B cell (primary cell): ENCODE results near the gene ZCCHC7. TPM values are rescaled to one million over a fixed set of nuclear protein-coding genes. Genes with fewer than 3 reads are reported as not detected.

Experiments
- ATAC-seq: fragments of 200-7000 bp; cut with Tn5 transposase; one replicate; pipeline ENCODE4 v1.10.0; 2021; ENCODE audit warnings: low read depth, mild to moderate bottlenecking, moderate number of reproducible peaks, moderate library complexity
- CTCF ChIA-PET: fragments of 350-600 bp; sonication (Branson Sonifier 250); formaldehyde crosslinking; loops from one replicate; lab custom pipeline; 2021; ENCODE audit warnings: antibody characterized with exemption, inconsistent platforms; lab: Charles Lee
- POLR2A ChIA-PET: fragments of 350-600 bp; sonication (Branson Sonifier 250); formaldehyde crosslinking; loops from one replicate; lab custom pipeline; 2021; ENCODE audit warnings: antibody characterized with exemption; lab: Charles Lee
- DNase-seq: peaks from one replicate; pipeline ENCODE4 v3.0.0; 2013
- H2AFZ ChIP-seq: 2 replicates; pipeline ENCODE4 v1.6.1; 2012; ENCODE audit warnings: mild to moderate bottlenecking, low read depth, low read length; ENCODE audit not compliant: insufficient read depth, poor library complexity, severe bottlenecking
- H3K27ac ChIP-seq, 2 donors: 1 replicate in 1 of 2; 2 replicates in 1 of 2; pipeline ENCODE4 v1.5.1; 2012 to 2013; ENCODE audit warnings: low read length in 2 of 2, mild to moderate bottlenecking in 2 of 2, moderate library complexity in 1 of 2
- H3K27me3 ChIP-seq, 4 experiments: fragments of 200-600 bp in 1 of 4; sonication (generic) in 1 of 4; replicated peaks in 1 of 4; 1 replicate in 2 of 4; 2 replicates in 2 of 4; pipeline versions ENCODE4 v1.6.1 to v1.7.0; 2013 to 2016; ENCODE audit warnings: low read length in 3 of 4, mild to moderate bottlenecking in 2 of 4, mixed read lengths in 1 of 4, moderate library complexity in 1 of 4; ENCODE audit not compliant: insufficient read depth in 4 of 4, control insufficient read depth in 3 of 4; ENCODE audit errors: control extremely low read depth in 1 of 4
- H3K36me3 ChIP-seq, 2 experiments: replicated peaks in 1 of 2; 1 replicate in 1 of 2; 2 replicates in 1 of 2; pipeline versions ENCODE4 v1.6.1 to v1.7.1; 2013; ENCODE audit warnings: low read length in 1 of 2; ENCODE audit not compliant: insufficient read depth in 2 of 2, control insufficient read depth in 1 of 2; ENCODE audit errors: control extremely low read depth in 1 of 2, extremely low read depth in 1 of 2
- H3K4me1 ChIP-seq, 2 donors: fragments of 200-600 bp in 1 of 2; sonication (generic) in 1 of 2; 1 replicate in 1 of 2; 2 replicates in 1 of 2; pipeline versions ENCODE4 v1.5.1 to v1.6.1; 2013 to 2017; ENCODE audit warnings: low read length in 2 of 2; ENCODE audit not compliant: control insufficient read depth in 2 of 2, insufficient read depth in 2 of 2
- H3K4me2 ChIP-seq: replicated peaks from 2 replicates; pipeline ENCODE3; 2012; ENCODE audit warnings: mild to moderate bottlenecking, low read depth, low read length; ENCODE audit not compliant: poor library complexity, severe bottlenecking
- H3K4me3 ChIP-seq, 5 experiments: fragments of 200-600 bp in 1 of 5; sonication (generic) in 1 of 5; 1 replicate in 3 of 5; 2 replicates in 2 of 5; pipeline versions ENCODE4 v1.5.1 to v1.7.0; 2011 to 2016; ENCODE audit warnings: low read length in 4 of 5, mild to moderate bottlenecking in 4 of 5, low read depth in 2 of 5, control low read depth in 1 of 5, moderate library complexity in 1 of 5; ENCODE audit not compliant: insufficient read depth in 1 of 5; ENCODE audit errors: control extremely low read depth in 1 of 5, extremely low read depth in 1 of 5
- H3K79me2 ChIP-seq: fragments of 200-600 bp; sonication (generic); one replicate; pipeline ENCODE4 v1.6.0; 2016; ENCODE audit warnings: low read length; ENCODE audit not compliant: control insufficient read depth, insufficient read depth
- H3K9ac ChIP-seq: fragments of 200-600 bp; sonication (generic); 2 replicates; pipeline ENCODE4 v1.6.1; 2017; ENCODE audit warnings: mild to moderate bottlenecking, low read length, moderate library complexity
- H3K9me3 ChIP-seq, 3 donors: one replicate each; pipeline versions ENCODE4 v1.6.1 to v1.7.1; 2013; ENCODE audit warnings: low read length in 2 of 3; ENCODE audit not compliant: control insufficient read depth in 2 of 3, insufficient read depth in 1 of 3; ENCODE audit errors: control extremely low read depth in 1 of 3
- H4K20me1 ChIP-seq: 2 replicates; pipeline ENCODE4 v1.6.0; 2012; ENCODE audit warnings: mild to moderate bottlenecking, low read length; ENCODE audit not compliant: insufficient read depth, control insufficient read depth, poor library complexity, severe bottlenecking
- H3K27ac Mint-ChIP-seq: one replicate; pipeline ENCODE4 v1.8.0; 2021; ENCODE audit warnings: mixed read lengths
- H3K27me3 Mint-ChIP-seq: one replicate; pipeline ENCODE4 v1.8.0; 2021; ENCODE audit warnings: mixed read lengths
- H3K4me1 Mint-ChIP-seq: one replicate; pipeline ENCODE4 v1.8.0; 2021; ENCODE audit warnings: mixed read lengths
- H3K4me3 Mint-ChIP-seq: one replicate; pipeline ENCODE4 v1.8.0; 2021; ENCODE audit warnings: mixed read lengths
- H3K9me3 Mint-ChIP-seq: one replicate; pipeline ENCODE4 v1.8.0; 2022; ENCODE audit warnings: mixed read lengths; ENCODE audit not compliant: insufficient read depth
- EZH2 ChIP-seq: IDR thresholded peaks from 2 replicates; pipeline ENCODE4 v1.6.1; 2012; ENCODE audit warnings: borderline replicate concordance, low read depth, mild to moderate bottlenecking, moderate library complexity, low read length; ENCODE audit not compliant: insufficient read depth, poor library complexity, severe bottlenecking
- WGBS: methylation state at CpG from one replicate; pipeline ENCODE4 v1.1.5; 2013; ENCODE audit warnings: missing lambda C conversion rate; ENCODE audit not compliant: insufficient coverage; 5-methylcytosine and 5-hydroxymethylcytosine counted together
- intact Hi-C: fragments of 100-400 bp; cut with micrococcal nuclease; formaldehyde crosslinking; loops from one replicate; pipeline ENCODE4 v1.10.0; 2022
- polyA plus RNA-seq: library from polyadenylated mRNA; depleted of rRNA; stranded (reverse); fragments of >200 nt; gene quantifications from 2 replicates; pipeline ENCODE4 v1.2.3, GENCODE V29; 2012
- total RNA-seq, 2 donors: library from RNA; stranded (reverse); fragments of 120-200 nt in 1 of 2; gene quantifications; 1 replicate in 1 of 2; 2 replicates in 1 of 2; pipeline versions ENCODE4 v1.2.3 to v1.2.4, GENCODE V29; 2013 to 2022
- TF ChIP-seq, protein P1 (sequence below): fragments of 200-600 bp; IDR thresholded peaks from one replicate; pipeline ENCODE4 v1.8.0; 2022; ENCODE audit warnings: antibody characterized with exemption, mild to moderate bottlenecking

Gene ZCCHC7
- total and polyA plus RNA-seq, 2 donors (not counting 1 experiment from before 2014, with no cell fraction given) = 56.3 to 83.5 TPM

- Mint-ChIP-seq H3K27ac (peak overlapping the region; percentile 85), H3K4me1 (peaks cover 83% of the 10 kb centered on the region), H3K27me3 (no peaks in the 10 kb centered on the region), H3K9me3 (peaks cover 5% of the 10 kb centered on the region), H3K4me3 (peak overlapping the region; percentile 46)
- Histone ChIP-seq H3K4me1 (peaks cover 65 to 91% of the 10 kb centered on the region in 2 donors), H3K79me2 (peaks cover 78% of the 10 kb centered on the region), H3K4me2 (peak overlapping the region; percentile 53), H3K27me3 (no peaks in the 10 kb centered on the region), H3K4me3 (no peak overlapping the region), H3K27ac (peak overlapping the region; percentile 81 to 87), H3K9me3 (peaks cover 1 to 5% (median 4%) of the 10 kb centered on the region in 3 donors), H2AFZ (no peak overlapping the region), H3K9ac (peak overlapping the region; percentile 18), H4K20me1 (no peaks in the 10 kb centered on the region), H3K36me3 (peaks cover 3 to 21% of the 10 kb centered on the region in 2 experiments)
- no peak for TF ChIP-seq EZH2
- TF ChIP-seq, protein P1, sequence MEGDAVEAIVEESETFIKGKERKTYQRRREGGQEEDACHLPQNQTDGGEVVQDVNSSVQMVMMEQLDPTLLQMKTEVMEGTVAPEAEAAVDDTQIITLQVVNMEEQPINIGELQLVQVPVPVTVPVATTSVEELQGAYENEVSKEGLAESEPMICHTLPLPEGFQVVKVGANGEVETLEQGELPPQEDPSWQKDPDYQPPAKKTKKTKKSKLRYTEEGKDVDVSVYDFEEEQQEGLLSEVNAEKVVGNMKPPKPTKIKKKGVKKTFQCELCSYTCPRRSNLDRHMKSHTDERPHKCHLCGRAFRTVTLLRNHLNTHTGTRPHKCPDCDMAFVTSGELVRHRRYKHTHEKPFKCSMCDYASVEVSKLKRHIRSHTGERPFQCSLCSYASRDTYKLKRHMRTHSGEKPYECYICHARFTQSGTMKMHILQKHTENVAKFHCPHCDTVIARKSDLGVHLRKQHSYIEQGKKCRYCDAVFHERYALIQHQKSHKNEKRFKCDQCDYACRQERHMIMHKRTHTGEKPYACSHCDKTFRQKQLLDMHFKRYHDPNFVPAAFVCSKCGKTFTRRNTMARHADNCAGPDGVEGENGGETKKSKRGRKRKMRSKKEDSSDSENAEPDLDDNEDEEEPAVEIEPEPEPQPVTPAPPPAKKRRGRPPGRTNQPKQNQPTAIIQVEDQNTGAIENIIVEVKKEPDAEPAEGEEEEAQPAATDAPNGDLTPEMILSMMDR = no peak
- ChIA-PET CTCF (interaction anchor here (1.2 to 1.7 kb wide), 2 partner anchors 26 to 193 kb away, joined by 3 to 4 read pairs; no protein-coding TSS in a partner anchor), POLR2A (no interaction called here)
- WGBS = no CpG with 5 or more reads among the region's 1 CpG
- intact Hi-C loops = no loop called here
- no peak for DNase-seq
- ATAC-seq = no peak
Measured at GRCh38 chr9:37200433-37201005, 80.1 kb downstream of the ZCCHC7 start.

- POLR2A ChIA-PET = no interaction called here
- H3K27ac Mint-ChIP-seq = peak overlapping the region; percentile 69
- Histone ChIP-seq H3K27me3 (no peaks in the 10 kb centered on the region), H2AFZ (no peak overlapping the region), H3K27ac (peak overlapping the region in 1 of 2 donors; percentile 87), H3K9ac (no peak overlapping the region), H3K4me2 (peak overlapping the region; percentile 53), H3K9me3 (peaks cover 1 to 8% (median 5%) of the 10 kb centered on the region in 3 donors), H4K20me1 (no peaks in the 10 kb centered on the region), H3K4me3 (no peak overlapping the region), H3K79me2 (peaks cover 79% of the 10 kb centered on the region), H3K4me1 (peaks cover 62 to 88% of the 10 kb centered on the region in 2 donors), H3K36me3 (peaks cover 5 to 25% of the 10 kb centered on the region in 2 experiments)
- TF ChIP-seq, protein P1 = no peak
- no peak for TF ChIP-seq EZH2
- DNase-seq (no peak), ATAC-seq (no peak)
- H3K4me3 Mint-ChIP-seq = no peak overlapping the region
- CTCF ChIA-PET = interaction anchor here (0.9 to 1.5 kb wide), 2 partner anchors 10 to 12 kb away, joined by 3 to 7 read pairs; no protein-coding TSS in a partner anchor
- peaks cover 80% of the 10 kb centered on the region for H3K4me1 Mint-ChIP-seq
- peaks cover 5% of the 10 kb centered on the region for H3K9me3 Mint-ChIP-seq
- intact Hi-C loops = no loop called here
- no peaks in the 10 kb centered on the region for H3K27me3 Mint-ChIP-seq
- WGBS = no CpG with 5 or more reads among the region's 1 CpG
Measured at GRCh38 chr9:37201581-37201980, 81.2 kb downstream of the ZCCHC7 start.
